ENCODE data around the gene ARRDC2.
"Not testable (repeated sequence)": the region's sequence is repeated elsewhere in the genome, so short reads cannot be mapped to it uniquely, and the experiment has no call there.

The ARRDC2 gene

DNA sequence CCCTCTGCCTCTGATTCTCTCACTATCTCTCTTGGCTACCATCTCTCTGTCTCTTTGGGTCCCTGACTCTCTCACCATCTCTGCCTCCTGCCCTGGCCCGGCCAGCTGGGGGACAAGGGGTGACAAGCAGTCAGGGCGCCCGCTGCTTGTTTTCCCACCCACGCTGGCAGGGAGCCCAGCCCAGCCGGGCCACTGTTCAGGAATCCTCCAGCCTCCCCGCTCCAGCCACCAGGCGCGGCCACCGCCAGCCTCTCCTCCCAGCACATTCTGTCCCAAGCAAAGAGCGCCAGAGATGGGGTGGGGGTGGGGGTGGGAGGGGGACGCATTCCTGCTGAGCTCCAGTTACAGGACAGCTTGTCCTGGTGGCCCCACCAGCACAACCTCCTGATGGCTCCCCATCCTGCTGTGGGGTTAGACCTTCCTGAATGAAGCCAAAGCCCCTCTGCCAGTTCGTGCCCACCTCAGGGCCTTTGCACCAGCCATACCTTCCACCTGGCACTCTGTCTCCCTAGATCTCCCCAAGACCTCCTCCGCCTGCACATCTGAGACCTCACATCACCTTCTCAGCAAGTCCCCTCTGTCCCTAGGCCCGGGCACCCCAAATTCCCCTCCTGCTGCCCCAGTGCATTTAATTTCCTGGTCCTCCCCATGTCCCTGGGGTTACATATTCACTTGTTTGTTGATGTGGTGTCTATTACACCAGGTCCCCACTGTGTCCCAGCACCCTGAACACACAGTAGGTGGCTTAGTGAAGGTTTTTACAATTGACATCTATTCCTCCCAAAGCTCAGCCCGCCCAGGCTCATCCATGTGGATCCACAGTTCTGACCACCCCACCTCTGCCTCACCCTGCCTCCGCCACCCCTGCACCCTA lies 12.5 kb downstream of the ARRDC2 start:
- Mint-ChIP-seq H3K27me3 (no peaks in the 10 kb centered on the region), H3K9me3 (peaks cover 3% of the 10 kb centered on the region), H3K4me3 (no peak overlapping the region), H3K36me3 (ENCODE audit: low read depth) (peaks cover 4% of the 10 kb centered on the region), H3K4me1 (ENCODE audit: low read depth) (peaks cover 64% of the 10 kb centered on the region), H3K27ac (peak overlapping the region; percentile 88)
- DNase-seq, result no peak

GRCh38 chr19:18021121-18021755 lies 13.3 kb downstream of the ARRDC2 start:
- Mint-ChIP-seq H3K9me3 (peaks cover 3% of the 10 kb centered on the region), H3K4me3 (peak overlapping the region; percentile 65), H3K27me3 (no peaks in the 10 kb centered on the region), H3K36me3 (ENCODE audit: low read depth) (no peaks in the 10 kb centered on the region), H3K4me1 (ENCODE audit: low read depth) (peaks cover 62% of the 10 kb centered on the region), H3K27ac (peak overlapping the region; percentile 88)
- peak; percentile 72 for DNase-seq

DNA sequence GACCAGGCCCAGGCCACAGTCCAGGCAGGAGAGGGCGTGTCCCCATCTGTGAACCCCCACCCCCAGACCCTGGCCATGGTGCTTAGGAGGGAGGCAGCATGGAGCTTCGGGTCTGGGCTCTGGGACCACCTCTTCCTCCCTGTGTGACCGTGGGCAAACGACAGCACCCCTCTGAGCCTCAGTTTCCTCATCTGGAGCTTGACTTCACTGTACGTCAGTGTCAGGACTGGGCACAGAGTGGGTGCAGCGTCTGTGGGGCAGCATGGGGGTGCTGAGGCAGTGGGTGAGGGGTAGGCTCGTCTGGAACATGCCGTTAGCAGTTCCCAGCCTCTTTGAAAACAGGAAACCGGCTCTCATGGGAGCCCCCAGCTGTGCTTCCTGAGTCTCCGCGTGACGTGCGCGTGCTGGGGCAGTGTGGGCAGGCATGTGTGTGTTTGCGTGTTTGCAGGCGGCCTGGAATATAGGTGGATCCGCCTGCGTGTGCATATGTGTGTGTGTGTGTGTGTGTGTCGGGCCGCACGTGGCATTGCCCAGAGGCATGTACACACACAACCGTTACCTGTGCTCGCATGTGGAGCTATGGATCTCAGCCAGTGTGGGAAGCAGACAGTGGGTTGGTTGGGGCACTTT lies 15.8 kb downstream of the ARRDC2 start:
- Mint-ChIP-seq H3K27ac (peak overlapping the region; percentile 94), H3K4me3 (peak overlapping the region; percentile 50), H3K4me1 (ENCODE audit: low read depth) (peaks cover 48% of the 10 kb centered on the region), H3K27me3 (no peaks in the 10 kb centered on the region), H3K9me3 (peaks cover 3% of the 10 kb centered on the region), H3K36me3 (ENCODE audit: low read depth) (no peaks in the 10 kb centered on the region)
- DNase-seq, result peak; percentile 78

- no peaks in the 10 kb centered on the region for H3K36me3 Mint-ChIP-seq (ENCODE audit: low read depth)
- no peaks in the 10 kb centered on the region for H3K27me3 Mint-ChIP-seq
- H3K9me3 Mint-ChIP-seq, result peaks cover 2% of the 10 kb centered on the region
- H3K4me3 Mint-ChIP-seq, result no peak overlapping the region
- no peak overlapping the region for H3K27ac Mint-ChIP-seq
- H3K4me1 Mint-ChIP-seq (ENCODE audit: low read depth), result peaks cover 39% of the 10 kb centered on the region
- DNase-seq, result no peak
Measured at GRCh38 chr19:18027151-18027550, 19.2 kb downstream of the ARRDC2 start.

GRCh38 chr19:18029617-18030338 lies 21.8 kb downstream of the ARRDC2 start:
- DNase-seq, result no peak
- H3K27me3 Mint-ChIP-seq, result no peaks in the 10 kb centered on the region
- peaks cover 18% of the 10 kb centered on the region for H3K4me1 Mint-ChIP-seq (ENCODE audit: low read depth)
- no peak overlapping the region for H3K4me3 Mint-ChIP-seq
- H3K9me3 Mint-ChIP-seq, result no peaks in the 10 kb centered on the region
- no peaks in the 10 kb centered on the region for H3K36me3 Mint-ChIP-seq (ENCODE audit: low read depth)
- H3K27ac Mint-ChIP-seq, result no peak overlapping the region

DNA sequence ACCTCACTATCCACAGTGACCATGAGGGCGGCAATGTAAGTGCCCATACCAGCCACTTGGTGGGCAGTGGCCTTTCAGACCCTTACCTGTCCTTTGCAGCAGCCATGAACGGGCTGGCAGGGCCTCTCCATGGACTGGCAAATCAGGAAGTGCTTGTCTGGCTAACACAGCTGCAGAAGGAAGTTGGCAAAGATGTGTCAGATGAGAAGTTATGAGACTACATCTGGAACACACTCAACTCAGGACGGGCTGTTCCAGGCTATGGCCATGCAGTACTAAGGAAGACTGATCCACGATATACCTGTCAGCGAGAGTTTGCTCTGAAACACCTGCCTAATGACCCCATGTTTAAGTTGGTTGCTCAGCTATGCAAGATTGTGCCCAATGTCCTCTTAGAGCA lies 23.4 kb downstream of the ARRDC2 start:
- H3K4me3 Mint-ChIP-seq; H3K36me3 Mint-ChIP-seq (ENCODE audit: low read depth); H3K27me3 Mint-ChIP-seq; H3K9me3 Mint-ChIP-seq; DNase-seq; H3K27ac Mint-ChIP-seq: not testable (repeated sequence)
- H3K4me1 Mint-ChIP-seq (ENCODE audit: low read depth), result peaks cover 21% of the 10 kb centered on the region

- not testable (repeated sequence) for H3K27ac Mint-ChIP-seq; H3K9me3 Mint-ChIP-seq; DNase-seq; H3K4me3 Mint-ChIP-seq; H3K27me3 Mint-ChIP-seq; H3K36me3 Mint-ChIP-seq (ENCODE audit: low read depth)
- peaks cover 21% of the 10 kb centered on the region for H3K4me1 Mint-ChIP-seq (ENCODE audit: low read depth)
Measured at GRCh38 chr19:18032102-18032501, 24.1 kb downstream of the ARRDC2 start.

DNA sequence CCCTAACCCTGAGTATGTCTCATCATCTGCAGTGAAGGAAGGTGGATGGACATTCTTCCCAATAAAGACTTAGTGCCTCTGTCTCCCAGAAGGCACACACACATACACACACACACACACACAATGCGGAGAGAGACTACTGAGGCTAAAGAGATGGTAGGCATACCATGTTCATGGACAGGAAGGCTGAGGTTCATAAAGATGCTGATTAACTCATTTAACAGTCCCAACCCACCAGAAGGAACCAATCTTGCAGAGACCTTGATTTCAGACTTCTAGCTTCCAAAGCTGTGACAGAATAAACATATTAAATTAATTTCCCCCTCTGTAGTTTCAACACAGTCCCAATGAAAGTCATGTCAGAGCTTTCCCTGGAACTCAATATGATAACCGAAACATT lies 33.1 kb downstream of the ARRDC2 start:
- no peaks in the 10 kb centered on the region for H3K27me3 Mint-ChIP-seq
- H3K36me3 Mint-ChIP-seq (ENCODE audit: low read depth), result no peaks in the 10 kb centered on the region
- DNase-seq, result no peak
- H3K4me1 Mint-ChIP-seq (ENCODE audit: low read depth), result peaks cover 30% of the 10 kb centered on the region
- H3K27ac Mint-ChIP-seq, result no peak overlapping the region
- no peak overlapping the region for H3K4me3 Mint-ChIP-seq
- H3K9me3 Mint-ChIP-seq, result peaks cover 5% of the 10 kb centered on the region

DNA sequence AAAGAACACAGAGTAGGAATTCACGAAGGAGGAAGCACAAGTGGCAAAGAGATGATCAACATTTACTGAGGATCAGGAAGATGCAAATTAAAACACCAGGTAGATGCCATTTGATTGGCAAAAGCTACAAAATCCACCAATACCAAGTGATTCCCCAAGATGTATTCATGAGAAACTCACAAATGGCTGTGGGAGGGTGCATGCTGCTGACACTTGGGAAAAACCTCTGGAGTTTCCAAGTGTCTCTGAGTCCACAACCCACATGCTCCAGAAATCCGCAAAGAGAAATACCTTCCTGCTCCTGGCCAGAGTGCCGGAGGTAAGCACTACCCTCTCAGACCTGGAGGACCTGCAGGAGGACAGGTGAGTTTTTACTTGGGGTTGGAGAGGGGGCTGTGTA lies 35.7 kb downstream of the ARRDC2 start:
- Mint-ChIP-seq H3K9me3 (peaks cover 5% of the 10 kb centered on the region), H3K4me1 (ENCODE audit: low read depth) (peaks cover 36% of the 10 kb centered on the region), H3K4me3 (no peak overlapping the region), H3K36me3 (ENCODE audit: low read depth) (no peaks in the 10 kb centered on the region), H3K27ac (no peak overlapping the region), H3K27me3 (no peaks in the 10 kb centered on the region)
- no peak for DNase-seq

- peaks cover 37% of the 10 kb centered on the region for H3K4me1 Mint-ChIP-seq (ENCODE audit: low read depth)
- peak overlapping the region; percentile 62 for H3K4me3 Mint-ChIP-seq
- DNase-seq, result peak; percentile 89
- no peaks in the 10 kb centered on the region for H3K36me3 Mint-ChIP-seq (ENCODE audit: low read depth)
- H3K9me3 Mint-ChIP-seq, result peaks cover 5% of the 10 kb centered on the region
- H3K27me3 Mint-ChIP-seq, result no peaks in the 10 kb centered on the region
- peak overlapping the region; percentile 75 for H3K27ac Mint-ChIP-seq
Measured at GRCh38 chr19:18044825-18045304, 36.9 kb downstream of the ARRDC2 start.

DNA sequence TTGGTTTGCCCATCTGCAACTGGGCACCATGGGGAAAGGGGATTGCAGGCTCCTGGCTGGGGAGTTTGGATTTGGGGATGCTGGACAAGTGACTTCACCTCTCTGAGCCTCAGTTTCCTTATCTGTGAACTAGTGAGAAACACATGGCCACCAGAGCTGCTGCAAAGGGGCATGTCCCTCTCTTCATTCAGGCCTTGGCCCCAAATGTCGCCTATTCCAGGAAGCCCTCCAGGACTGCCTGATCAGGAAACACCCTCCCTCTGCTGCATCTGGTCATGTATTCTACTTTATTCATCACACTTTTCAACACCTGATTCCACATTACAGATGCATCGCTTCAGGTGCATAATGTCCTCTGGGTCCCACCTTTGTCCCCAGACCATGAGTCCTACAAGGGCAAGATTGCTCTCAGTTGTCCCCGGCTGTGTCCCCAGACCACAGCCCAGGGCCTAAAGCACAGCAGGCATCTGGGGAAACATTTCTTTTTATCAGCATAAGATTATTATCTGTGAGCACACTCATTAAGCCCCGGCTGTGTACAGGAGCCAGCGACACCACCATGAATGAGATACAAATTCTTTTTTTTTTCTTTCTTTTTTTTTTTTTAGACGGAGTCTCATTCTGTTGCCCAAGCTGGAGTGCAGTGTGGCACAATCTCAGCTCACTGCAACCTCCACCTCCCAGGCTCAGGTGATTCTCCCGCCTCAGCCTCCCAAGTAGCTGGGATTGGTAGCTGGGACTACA lies 37.5 kb downstream of the ARRDC2 start:
- peak overlapping the region; percentile 62 for H3K4me3 Mint-ChIP-seq
- peak overlapping the region; percentile 75 for H3K27ac Mint-ChIP-seq
- H3K36me3 Mint-ChIP-seq (ENCODE audit: low read depth), result no peaks in the 10 kb centered on the region
- H3K9me3 Mint-ChIP-seq, result peaks cover 5% of the 10 kb centered on the region
- DNase-seq, result no peak
- peaks cover 42% of the 10 kb centered on the region for H3K4me1 Mint-ChIP-seq (ENCODE audit: low read depth)
- no peaks in the 10 kb centered on the region for H3K27me3 Mint-ChIP-seq

GRCh38 chr19:18046059-18046718 lies 38.2 kb downstream of the ARRDC2 start:
- H3K4me3 Mint-ChIP-seq, result peak overlapping the region; percentile 62
- DNase-seq, result no peak
- H3K4me1 Mint-ChIP-seq (ENCODE audit: low read depth), result peaks cover 46% of the 10 kb centered on the region
- H3K9me3 Mint-ChIP-seq, result peaks cover 1% of the 10 kb centered on the region
- H3K36me3 Mint-ChIP-seq (ENCODE audit: low read depth), result no peaks in the 10 kb centered on the region
- H3K27ac Mint-ChIP-seq, result peak overlapping the region; percentile 75
- no peaks in the 10 kb centered on the region for H3K27me3 Mint-ChIP-seq

DNA sequence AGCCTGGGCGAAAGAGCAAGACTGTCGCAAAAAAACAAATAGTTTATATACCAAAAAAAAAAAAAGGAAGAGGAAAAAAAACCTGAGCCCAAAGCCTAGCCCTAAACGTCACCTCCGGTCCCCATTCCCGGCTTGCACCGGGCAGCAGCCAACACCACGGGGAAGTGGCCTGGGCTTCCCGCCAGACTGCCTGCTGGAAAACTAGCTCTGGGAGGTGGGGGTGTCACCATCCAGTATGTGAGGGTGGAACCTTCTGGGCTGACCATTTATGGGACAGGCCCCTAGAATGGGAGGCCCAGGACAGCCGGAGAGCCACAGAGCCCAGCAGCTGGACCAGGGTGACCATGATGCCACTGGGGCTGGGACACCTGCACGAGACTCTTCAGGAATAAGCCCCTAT lies 41.4 kb downstream of the ARRDC2 start:
- H3K27ac Mint-ChIP-seq, result no peak overlapping the region
- DNase-seq, result no peak
- H3K4me3 Mint-ChIP-seq, result no peak overlapping the region
- H3K27me3 Mint-ChIP-seq, result no peaks in the 10 kb centered on the region
- no peaks in the 10 kb centered on the region for H3K36me3 Mint-ChIP-seq (ENCODE audit: low read depth)
- no peaks in the 10 kb centered on the region for H3K9me3 Mint-ChIP-seq
- peaks cover 44% of the 10 kb centered on the region for H3K4me1 Mint-ChIP-seq (ENCODE audit: low read depth)
